ENCODE measurements around the gene USB1.
A peak's percentile ranks its signal among the peaks of the same experiment; 100 is the strongest.
"Not testable (repeated sequence)": the region's sequence is repeated elsewhere in the genome, so short reads cannot be mapped to it uniquely, and the experiment has no call there.

USB1 gene

DNA sequence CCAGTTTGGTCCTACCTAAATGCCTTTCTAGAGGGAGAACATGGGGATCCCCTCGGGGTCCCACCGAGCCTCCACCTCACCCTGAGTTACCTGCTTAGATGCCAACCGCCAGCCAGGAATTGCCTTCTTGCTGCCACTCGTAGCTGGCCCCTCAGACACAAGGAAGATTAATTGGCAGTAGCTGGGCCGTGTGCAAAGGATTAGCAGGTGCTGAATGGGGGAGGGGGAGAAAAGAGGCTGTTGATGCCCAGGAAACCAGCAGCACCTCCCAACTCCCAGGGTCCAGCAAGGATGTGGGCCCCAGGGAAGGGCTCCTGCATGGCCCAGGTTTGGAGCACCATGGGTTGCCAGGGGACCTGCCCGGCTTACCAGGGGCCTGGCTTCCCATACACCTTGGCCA lies 30.2 kb upstream of the USB1 start, which contains the start of gene CNGB1:
CNGB1 (minus strand) TSS at position 159 of the 400 bp plus-strand sequence. CDS start 3,842 bp downstream, outside the sequence.
- DNase-seq = no peak

DNA sequence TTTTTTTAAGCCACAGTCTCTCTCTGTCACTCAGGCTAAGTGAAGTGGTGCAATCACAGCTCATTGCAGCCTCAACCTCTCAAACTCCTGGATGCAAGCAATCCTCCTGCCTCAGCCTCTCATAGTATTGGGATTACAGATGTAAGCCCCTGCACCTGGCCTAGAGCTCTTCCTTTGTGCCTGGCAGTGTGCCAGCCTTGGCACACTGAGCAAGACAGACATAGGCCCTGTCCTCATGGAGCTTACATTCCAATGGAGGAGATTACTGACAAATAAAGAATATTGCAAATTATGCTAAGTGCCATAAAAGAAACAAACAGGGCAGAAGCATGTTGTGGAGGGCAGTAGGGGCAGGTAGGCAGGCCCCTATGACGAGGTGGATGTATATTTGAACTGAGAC lies 29.4 kb upstream of the USB1 start:
- no peak for DNase-seq

DNA sequence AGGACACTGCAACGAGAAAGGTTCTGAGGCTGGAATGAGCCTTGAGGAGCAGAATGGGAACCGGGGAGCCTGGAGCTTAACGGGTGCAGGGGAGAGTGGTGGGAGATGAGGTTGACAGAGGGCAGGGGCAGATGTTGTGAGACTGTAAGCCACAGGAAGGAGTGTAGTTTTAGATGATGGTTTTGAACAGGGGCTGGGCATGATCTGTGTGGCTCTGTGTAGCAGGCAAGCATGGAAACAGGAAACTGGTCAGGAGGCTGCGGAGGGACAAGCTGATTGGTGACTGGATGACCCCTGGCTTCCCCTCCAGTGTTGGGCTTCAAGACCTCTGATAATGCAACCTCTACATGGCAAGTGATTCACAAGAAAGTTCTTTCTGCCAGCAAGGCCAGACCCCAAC lies 28.9 kb upstream of the USB1 start:
- no peak for DNase-seq

GRCh38 chr16:57976331-57976796 lies 24.8 kb upstream of the USB1 start:
- no peak for DNase-seq

DNA sequence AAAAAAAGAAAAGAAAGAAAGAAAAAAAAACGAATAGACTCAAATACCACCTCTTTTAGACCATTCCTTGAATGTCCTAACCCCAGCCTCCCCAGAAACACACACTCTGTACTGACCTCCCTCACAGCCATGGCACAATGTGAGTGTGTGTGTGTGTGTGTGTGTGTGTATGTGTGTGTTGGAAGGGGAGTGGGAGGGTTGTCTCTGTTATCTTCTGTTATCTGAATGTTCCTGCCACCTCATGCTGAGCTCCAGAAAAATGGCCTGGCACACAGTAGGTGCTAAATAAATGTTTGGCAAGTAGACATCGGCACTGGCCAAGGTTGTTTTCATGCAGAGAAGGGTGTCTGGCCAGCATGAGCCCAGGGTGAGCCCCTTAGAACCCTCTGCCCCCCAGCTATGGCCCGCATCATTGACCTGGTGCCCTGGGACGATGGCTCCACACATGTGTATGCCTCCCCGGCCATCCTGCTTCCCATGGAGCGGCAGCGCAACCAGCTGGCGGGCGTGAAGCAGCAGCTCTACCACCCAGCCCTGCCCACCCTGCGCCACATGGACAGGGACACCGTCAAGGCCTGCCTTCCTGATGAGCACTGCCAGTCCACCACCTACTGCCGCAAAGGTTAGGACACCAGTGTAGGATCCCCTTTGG lies 23.7 kb upstream of the USB1 start:
- no peak for DNase-seq

DNA sequence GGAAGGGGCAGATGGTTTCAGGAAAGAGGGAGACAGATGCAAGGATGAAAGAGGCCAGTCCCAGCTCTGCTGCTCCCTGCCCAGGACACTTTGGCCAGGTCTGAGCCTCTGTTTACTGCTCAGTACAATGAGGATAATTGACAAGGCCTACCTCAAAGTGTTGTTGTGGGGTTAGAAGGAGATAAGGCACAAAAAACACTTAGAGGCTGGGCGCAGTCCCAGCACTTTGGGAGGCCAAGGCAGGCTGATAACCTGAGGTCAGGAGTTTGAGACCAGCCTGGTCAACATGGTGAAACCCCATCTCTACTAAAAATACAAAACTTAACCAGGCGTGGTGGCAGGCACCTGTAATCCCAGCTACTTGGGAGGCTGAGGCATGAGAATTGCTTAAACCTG lies 23.1 kb upstream of the USB1 start:
- DNase-seq = not testable (repeated sequence)

DNA sequence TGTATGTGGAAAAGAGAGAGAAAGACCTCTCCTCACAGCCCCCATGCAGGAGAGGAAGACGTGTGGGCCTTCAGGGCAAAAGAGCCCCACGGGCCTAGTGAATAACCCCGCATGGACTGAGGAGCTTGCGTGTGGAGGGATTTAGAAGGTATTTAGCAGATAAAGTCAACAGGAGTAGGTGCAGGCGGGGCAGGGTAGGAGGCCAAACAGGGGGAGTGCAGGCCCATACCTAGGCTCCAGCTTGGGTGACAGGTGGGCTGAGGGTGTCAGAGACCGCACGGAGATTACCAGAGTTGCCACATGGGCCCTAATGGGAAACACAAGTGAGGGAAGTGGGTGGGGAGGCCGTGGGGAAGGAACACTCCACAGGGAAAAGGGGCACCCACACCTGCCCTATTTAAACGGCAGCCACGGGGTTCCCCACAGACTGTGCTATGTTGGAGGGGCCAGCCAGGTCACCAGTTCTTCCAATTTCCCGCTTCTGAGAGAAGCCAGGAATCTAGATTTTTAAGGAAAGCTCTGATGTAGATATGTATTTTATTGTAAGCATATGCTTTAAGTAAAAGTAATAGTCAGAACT lies 22.1 kb upstream of the USB1 start:
- DNase-seq = no peak

GRCh38 chr16:57981636-57982035 lies 19.6 kb upstream of the USB1 start:
- DNase-seq = no peak

GRCh38 chr16:57982385-57982784 lies 18.8 kb upstream of the USB1 start:
- no peak for DNase-seq

DNA sequence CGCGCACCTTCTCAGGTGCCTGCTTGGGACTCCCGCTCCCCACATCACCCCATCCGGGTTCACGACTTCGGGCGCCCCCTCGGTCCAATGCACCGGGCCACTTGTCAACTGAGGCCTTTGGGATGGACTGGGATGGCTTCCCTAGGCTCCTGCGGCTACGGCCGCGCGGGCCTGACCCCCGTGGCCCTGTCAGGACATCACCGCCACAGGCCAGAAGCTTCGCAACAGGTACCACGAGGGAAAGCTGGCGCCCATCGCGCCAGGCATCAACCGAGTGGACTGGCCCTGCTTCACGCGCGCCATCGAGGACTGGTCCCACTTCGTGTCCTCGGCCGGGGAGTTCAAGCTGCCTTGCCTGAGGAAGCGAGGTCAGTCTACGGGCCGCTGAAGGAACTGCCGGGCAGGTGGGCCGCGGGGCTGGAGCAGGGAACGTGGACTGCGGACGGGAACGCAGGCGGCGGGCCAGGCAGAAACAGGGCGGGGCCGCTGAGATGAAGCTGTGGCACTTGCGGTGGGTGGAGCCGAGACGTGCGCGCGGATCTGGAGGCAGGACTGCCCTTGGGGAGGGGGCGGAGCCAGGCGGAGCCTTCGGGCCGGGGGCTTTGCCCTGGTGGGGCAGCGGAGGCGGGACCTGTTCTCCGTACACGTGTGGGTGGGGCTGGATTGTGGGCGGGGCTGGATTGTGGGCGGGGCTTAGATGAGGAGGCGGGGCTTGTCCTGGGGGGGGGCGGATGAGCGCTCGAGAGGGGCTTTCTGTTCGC lies 16.6 kb upstream of the USB1 start:
- DNase-seq = peak; percentile 90

- DNase-seq = no peak
These were observed 15.7 kb upstream of the USB1 start for GRCh38 chr16:57985204-57986181.

DNA sequence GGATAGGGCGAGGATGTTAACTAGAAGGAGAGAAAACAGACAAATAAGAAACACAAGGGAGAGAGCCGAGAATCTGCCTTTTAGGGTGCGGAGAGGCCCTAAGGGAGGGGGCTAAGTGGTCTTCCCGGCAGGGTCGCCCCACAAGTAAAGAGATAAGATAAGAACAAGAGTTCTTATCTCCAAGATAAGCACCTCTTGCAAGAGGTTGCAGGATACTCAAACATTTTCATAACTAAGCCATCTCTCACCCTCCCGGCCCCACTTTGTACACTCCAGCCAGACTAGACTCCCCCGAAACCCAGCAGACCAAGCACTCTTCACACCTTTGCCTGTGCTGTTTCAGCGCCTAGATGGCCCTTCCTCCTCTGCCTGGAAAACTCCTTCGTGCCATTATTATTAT lies 15.0 kb upstream of the USB1 start:
- DNase-seq = no peak

- DNase-seq = no peak
These were observed 13.6 kb upstream of the USB1 start for GRCh38 chr16:57987441-57988177.

- no peak for DNase-seq
These were observed 12.3 kb upstream of the USB1 start for GRCh38 chr16:57988929-57989328.

DNA sequence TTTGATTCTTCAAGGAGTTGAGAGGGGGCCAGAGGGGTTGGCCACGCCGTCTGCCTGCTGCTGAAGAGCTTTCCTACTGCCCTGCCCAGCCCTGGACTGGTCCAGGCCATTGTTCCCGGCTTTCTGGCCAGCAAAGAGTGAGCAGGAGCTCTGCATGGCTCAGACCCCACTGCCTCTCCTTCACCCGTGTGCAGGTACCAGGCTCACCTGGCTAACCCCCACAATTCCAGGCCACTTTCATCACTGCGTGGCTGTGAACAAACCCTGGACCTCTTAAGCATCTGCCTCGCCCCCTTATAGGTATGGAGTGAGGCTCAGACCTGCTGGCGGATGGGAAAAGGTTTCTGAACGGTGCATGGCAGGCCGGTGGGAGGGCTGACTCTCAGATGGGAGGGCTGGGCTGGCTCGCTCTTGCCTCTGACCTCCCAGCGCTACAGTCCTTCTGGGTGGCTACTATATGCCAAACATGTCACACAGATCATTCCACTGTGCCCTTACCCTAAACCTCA lies 9.6 kb upstream of the USB1 start:
- DNase-seq = no peak

- no peak for DNase-seq
These were observed 9.1 kb upstream of the USB1 start for GRCh38 chr16:57992084-57992483.

DNA sequence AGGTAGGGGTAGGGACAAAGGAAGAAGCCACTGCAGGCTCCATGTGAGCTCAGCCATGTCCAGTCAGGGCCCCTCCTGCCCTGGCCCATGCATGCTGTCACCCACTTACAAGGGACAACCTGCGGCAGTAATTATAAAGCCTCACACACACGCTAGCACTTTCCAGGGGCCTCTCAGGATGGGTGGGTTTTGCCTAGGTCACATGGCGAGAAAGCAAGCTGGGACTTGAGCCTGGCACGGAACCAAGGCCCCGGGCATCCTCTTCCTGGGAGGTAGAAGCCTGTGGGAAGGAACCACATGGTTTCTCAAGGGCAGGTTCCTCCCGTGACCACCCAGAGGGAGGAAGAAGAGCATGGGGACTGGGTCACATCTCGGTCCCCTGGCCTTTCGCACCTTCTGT lies 7.8 kb upstream of the USB1 start:
- DNase-seq = no peak

- no peak for DNase-seq
These were observed 7.3 kb upstream of the USB1 start for GRCh38 chr16:57993897-57994296.

DNA sequence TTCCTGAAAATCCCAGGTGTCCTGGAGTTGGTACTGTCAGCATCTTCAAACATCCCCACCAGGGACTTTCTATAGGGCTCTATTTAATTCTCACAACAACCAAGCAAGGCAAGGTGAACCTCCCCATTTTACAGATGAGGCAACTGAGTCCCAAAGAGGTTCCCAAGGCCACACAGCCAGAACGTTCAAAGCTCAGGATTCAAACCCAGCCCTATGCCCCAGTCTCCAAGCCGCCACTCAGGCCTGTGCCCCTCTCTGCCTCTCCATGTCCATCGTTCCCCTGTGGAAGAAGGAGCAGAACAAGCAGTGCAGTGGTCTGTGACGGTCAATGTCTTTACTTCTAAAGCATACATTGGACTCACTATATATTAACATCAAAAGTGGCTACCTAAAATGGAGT lies 6.8 kb upstream of the USB1 start:
- no peak for DNase-seq

- peak; percentile 48 for DNase-seq
These were observed 6.4 kb upstream of the USB1 start for GRCh38 chr16:57994778-57995177.

GRCh38 chr16:57995721-57996405 lies 5.3 kb upstream of the USB1 start:
- no peak for DNase-seq
